GM19395 (cell line): ENCODE measurements around the gene CFAP46.
"Not testable (repeated sequence)": the region's sequence is repeated elsewhere in the genome, so short reads cannot be mapped to it uniquely, and the experiment has no call there.

Experiments used
- ATAC-seq: cut with Tn5 transposase; IDR thresholded peaks from one replicate; pipeline ENCODE4 v1.9.1; 2021; ENCODE audit warnings: mild to moderate bottlenecking, moderate library complexity; ENCODE audit not compliant: unreplicated experiment

CFAP46 gene

GRCh38 chr10:132902656-132903575 is 39.5 kb downstream of the CFAP46 start:
- ATAC-seq = not testable (repeated sequence)

DNA sequence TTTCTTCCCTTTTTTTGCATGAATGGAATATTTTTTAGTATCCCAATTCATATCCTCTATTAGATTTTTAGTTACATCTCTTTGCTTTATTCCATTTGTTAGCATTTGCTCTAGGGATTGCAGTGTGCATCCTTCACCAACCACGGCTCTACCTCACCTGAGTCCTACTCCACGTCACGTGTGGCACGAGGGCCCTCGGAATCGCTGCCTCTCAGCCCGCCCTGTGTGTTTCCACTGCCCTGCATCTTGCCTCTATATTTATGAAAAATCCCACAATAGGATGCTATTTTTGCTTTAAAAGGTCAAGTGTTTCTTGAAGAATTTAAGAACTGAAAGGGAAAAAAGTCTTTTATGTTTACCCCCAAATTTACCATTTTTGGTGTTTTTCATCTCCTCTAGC is 41.0 kb downstream of the CFAP46 start:
- ATAC-seq = no peak

DNA sequence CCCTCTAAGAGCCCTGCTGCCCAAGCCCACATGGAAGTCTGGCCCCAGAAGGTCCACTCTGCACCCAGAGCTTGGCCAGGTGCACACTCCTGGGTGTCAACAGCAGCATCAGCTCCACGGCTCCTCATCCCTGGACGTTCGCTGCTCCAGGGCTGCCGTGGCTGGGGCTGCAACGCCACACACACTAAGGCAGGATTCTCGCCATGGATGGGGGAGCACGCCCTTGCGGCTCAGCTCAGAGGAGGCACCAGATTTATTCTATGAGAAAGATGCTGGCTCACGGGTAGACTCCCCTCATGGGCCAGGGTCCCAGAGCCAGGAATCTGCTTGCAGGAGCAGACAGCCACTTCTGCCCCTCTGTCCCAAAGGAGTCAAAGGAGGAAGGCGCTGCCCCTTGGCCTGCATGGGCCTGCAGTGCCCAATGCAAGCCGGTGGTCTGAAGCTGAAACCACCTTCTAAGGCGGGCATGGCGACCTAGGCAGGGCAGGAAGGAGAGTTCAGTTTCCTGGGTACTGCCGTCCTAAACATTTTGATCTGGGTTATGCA is 42.1 kb downstream of the CFAP46 start:
- ATAC-seq = no peak

DNA sequence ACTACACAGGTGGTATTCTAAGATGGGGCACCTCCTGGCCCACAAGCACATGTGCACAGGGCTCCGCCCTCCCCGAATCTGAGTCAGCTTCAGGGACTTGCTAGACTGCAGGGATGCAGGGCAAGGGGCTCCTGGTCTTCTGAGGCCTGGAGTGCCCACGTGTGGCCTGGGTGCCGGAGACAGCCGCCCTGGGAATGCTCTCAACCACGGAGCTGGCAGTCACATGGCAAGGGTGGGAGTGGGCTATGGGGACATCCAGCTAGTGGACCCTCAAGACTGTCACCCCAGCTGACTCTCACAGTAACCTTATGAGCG is 42.7 kb downstream of the CFAP46 start:
- ATAC-seq = no peak

DNA sequence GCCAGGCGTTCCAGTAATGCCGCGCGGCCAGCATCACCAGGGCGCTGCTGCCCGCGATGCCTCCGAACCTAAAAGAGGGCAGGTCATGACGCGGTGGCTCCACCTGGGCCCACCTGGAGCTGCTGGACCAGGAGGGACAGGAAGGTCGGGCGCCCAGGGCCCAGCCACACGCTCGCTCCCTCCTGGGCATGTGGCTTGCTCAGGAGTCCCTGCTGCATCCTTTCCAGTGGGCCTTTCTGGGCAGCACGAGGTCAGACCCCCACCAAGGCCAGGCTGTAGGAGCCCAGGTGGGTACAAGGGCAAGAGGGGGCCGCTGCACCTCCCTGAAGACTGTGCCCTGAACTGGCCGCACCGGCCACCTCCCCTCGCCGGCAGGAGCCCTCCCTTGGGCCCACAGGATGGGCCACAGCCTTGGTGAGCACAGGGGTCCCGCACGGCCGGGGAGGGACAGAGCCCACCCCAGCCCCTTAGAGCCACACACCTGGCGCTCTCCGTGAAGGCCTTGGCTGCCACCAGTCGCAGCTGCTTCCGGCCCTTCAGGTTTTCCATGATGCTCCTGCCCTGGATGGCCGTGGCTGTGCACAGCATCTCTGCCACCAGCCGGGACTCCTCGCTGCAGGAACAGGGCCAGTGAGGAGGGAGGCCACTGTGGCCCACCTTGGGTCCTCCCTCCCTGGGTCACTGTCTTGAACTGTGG is 43.2 kb downstream of the CFAP46 start:
- no peak for ATAC-seq

- ATAC-seq = no peak
Measured at GRCh38 chr10:132898391-132899053, 43.8 kb downstream of the CFAP46 start.

- no peak for ATAC-seq
Measured at GRCh38 chr10:132897516-132898381, 44.6 kb downstream of the CFAP46 start.

- ATAC-seq = not testable (repeated sequence)
Measured at GRCh38 chr10:132893786-132894185, 48.6 kb downstream of the CFAP46 start.

DNA sequence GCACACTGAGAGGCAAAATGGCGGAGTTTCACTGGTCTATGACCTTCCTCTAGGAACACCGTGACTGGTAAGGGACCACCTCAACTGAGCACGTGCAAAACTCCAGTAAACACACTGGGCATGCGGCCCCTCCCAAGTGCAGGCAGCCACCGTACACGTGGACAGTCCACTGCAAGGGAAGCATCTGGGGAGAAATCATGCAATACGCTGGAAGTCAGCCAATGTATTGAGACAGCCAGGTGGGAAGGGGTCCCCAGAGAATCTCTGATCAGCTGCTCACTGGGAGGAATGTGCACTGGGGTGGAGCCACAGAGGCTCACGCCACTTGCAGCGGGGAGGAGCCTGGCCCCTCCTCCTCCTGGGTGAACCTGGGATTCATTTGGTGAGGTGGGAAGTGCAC is 49.3 kb downstream of the CFAP46 start:
- no peak for ATAC-seq

DNA sequence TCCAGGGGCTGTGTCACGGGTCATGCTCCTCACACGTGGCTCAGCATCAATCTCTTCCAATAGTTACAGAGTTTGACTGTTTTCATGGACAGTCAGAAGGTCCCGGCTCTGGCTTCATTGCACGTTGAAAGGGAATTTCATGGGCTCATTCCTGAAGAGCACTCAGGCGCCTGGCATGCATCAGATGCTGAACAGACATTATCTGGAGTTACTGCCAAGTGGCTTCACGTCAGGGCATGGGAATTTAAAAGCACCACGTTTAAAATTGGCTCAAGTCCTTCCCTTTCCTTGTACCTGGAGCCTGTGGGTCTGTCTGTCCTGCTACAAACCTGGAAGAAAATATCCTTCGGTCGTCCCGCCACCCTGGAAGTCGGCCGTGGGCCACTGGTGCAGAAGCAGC is 50.4 kb downstream of the CFAP46 start:
- no peak for ATAC-seq

DNA sequence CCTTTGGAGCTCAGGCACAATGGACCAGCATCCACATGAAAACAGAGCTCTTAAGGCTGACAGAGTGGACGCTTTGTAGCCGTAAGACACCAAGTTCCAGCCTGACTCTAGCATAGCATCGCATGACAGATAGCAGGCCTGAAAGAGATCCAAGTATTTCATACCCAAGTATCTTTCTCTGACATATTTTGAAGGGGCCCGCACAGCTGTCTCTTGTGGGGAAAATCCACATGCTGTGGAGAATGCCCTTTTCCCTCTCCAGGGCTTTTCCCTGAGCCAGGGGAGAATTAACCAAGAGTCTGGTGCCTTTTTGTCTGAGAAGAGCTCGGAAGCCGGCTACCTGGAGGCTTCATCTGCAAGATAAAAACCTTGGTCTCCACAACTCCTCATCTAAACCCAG is 51.0 kb downstream of the CFAP46 start:
- no peak for ATAC-seq

DNA sequence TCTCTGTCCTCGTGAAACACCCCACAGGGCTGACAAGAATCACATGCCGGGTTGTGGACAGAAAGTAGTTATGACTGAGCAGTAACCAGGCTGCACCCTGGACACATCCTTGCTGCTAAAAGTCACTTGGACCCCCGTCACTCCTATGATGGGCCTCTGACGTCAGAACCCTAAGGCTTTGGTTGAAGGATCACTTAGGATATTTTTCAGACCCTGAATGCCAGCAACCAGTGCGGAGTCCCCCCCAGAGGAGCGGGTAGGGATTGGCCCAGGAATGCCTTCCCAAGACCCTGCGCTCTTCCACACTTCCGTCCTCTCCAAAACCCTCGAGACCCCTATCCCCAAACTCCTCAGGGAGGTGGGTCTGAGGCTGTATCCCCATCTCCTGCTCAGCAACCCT is 52.1 kb downstream of the CFAP46 start:
- no peak for ATAC-seq

GRCh38 chr10:132889556-132889955 is 52.8 kb downstream of the CFAP46 start:
- no peak for ATAC-seq

GRCh38 chr10:132888898-132889490 is 53.4 kb downstream of the CFAP46 start:
- no peak for ATAC-seq

- ATAC-seq = not testable (repeated sequence)
Measured at GRCh38 chr10:132888446-132888845, 53.9 kb downstream of the CFAP46 start.

- no peak for ATAC-seq
Measured at GRCh38 chr10:132886211-132887099, 55.9 kb downstream of the CFAP46 start.

GRCh38 chr10:132885451-132886210 is 56.7 kb downstream of the CFAP46 start:
- no peak for ATAC-seq

GRCh38 chr10:132884691-132885271 is 57.6 kb downstream of the CFAP46 start:
- ATAC-seq = no peak
